ENCODE data around the gene CRYGC.
"Not testable (repeated sequence)": the region's sequence is repeated elsewhere in the genome, so short reads cannot be mapped to it uniquely, and the experiment has no call there.

Gene CRYGC

GRCh38 chr2:208135794-208136715 lies 6.4 kb upstream of the CRYGC start:
- DNase-seq = no peak

GRCh38 chr2:208134928-208135586 lies 5.4 kb upstream of the CRYGC start:
- no peak for DNase-seq

- no peak for DNase-seq
Observed at GRCh38 chr2:208130712-208131110, 1.1 kb upstream of the CRYGC start.

- DNase-seq = no peak
Observed at GRCh38 chr2:208128136-208128535, 1.5 kb downstream of the CRYGC start.

GRCh38 chr2:208127090-208127489 lies 2.5 kb downstream of the CRYGC start:
- DNase-seq = no peak

- DNase-seq = no peak
Observed at GRCh38 chr2:208125251-208125650, 4.4 kb downstream of the CRYGC start.

GRCh38 chr2:208124013-208124715 lies 5.5 kb downstream of the CRYGC start, which contains the start of gene CRYGD:
Gene CRYGD (minus strand): TSS chr2:208124524. CDS start chr2:208124473, 51 bp downstream.
- not testable (repeated sequence) for DNase-seq

GRCh38 chr2:208122248-208122647 lies 7.4 kb downstream of the CRYGC start:
- no peak for DNase-seq

- DNase-seq = no peak
Observed at GRCh38 chr2:208118918-208119317, 10.7 kb downstream of the CRYGC start.

GRCh38 chr2:208117390-208117789 lies 12.2 kb downstream of the CRYGC start:
- not testable (repeated sequence) for DNase-seq

GRCh38 chr2:208112969-208113368 lies 16.7 kb downstream of the CRYGC start:
- no peak for DNase-seq

GRCh38 chr2:208112273-208112745 lies 17.3 kb downstream of the CRYGC start:
- DNase-seq = not testable (repeated sequence)

GRCh38 chr2:208103616-208104015 lies 26.0 kb downstream of the CRYGC start:
- no peak for DNase-seq

- peak; percentile 39 for DNase-seq
Observed at GRCh38 chr2:208101716-208102631, 27.7 kb downstream of the CRYGC start.

GRCh38 chr2:208099682-208100470 lies 29.8 kb downstream of the CRYGC start:
- DNase-seq = no peak

- DNase-seq = not testable (repeated sequence)
Observed at GRCh38 chr2:208098701-208099100, 30.9 kb downstream of the CRYGC start.

- no peak for DNase-seq
Observed at GRCh38 chr2:208098267-208098666, 31.4 kb downstream of the CRYGC start.

GRCh38 chr2:208097801-208098200 lies 31.8 kb downstream of the CRYGC start:
- no peak for DNase-seq

- DNase-seq = no peak
Observed at GRCh38 chr2:208097313-208097712, 32.3 kb downstream of the CRYGC start.

GRCh38 chr2:208096080-208096479 lies 33.5 kb downstream of the CRYGC start:
- no peak for DNase-seq

GRCh38 chr2:208093128-208093527 lies 36.5 kb downstream of the CRYGC start:
- no peak for DNase-seq

All from midbrain (tissue), 1 donor.